ENCODE results near the gene NFATC2.
"Not testable (repeated sequence)": the region's sequence is repeated elsewhere in the genome, so short reads cannot be mapped to it uniquely, and the experiment has no call there.

NFATC2 gene

DNA sequence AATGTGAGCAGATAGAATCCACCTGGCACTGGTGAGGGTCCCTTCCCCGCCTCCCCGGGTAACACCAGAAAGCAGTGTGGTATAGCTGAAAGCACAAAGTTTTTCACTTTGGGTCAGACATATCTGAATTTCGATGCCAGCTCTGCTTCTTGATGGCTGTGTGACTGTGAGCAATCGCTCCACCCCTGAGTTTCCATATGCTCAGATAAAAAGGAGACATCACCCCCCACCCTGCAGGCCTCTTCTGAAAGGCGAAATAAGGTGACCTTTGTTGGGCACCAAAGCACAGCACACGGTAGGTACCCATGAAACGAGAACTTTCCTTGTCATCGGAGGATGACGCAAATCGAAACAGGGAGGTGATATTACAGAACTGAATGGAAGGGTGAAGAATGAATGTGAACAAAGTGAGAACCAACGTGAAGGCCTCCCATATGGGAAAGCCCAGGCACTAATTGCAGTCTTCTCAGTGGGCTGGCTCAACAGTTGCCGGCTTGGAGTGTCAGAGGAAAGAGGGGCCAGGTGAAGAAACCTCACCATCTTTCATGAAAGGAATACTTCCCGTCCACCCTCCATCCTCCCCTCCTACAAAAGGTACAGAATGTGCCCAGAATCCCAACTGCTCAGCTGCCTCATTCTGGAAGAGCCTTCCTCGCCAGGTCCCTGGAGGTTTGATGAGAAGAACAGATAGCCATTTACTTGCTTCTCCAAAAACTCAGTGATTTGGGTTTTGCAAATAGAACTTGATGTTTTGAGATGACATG is 61.8 kb downstream of the NFATC2 start:
- TF ChIP-seq, protein P1, sequence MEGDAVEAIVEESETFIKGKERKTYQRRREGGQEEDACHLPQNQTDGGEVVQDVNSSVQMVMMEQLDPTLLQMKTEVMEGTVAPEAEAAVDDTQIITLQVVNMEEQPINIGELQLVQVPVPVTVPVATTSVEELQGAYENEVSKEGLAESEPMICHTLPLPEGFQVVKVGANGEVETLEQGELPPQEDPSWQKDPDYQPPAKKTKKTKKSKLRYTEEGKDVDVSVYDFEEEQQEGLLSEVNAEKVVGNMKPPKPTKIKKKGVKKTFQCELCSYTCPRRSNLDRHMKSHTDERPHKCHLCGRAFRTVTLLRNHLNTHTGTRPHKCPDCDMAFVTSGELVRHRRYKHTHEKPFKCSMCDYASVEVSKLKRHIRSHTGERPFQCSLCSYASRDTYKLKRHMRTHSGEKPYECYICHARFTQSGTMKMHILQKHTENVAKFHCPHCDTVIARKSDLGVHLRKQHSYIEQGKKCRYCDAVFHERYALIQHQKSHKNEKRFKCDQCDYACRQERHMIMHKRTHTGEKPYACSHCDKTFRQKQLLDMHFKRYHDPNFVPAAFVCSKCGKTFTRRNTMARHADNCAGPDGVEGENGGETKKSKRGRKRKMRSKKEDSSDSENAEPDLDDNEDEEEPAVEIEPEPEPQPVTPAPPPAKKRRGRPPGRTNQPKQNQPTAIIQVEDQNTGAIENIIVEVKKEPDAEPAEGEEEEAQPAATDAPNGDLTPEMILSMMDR (IDR thresholded peaks at IDR 0.05; ENCODE audit: low read depth, low read length) = no peak
- DNase-seq (ENCODE audit: low read depth in 2 of 2) = no peak
- no peak overlapping the region for H3K4me3 ChIP-seq (replicated peaks in 1 of 2; ENCODE audit: low read depth in 2 of 2, low read length in 2 of 2)

DNA sequence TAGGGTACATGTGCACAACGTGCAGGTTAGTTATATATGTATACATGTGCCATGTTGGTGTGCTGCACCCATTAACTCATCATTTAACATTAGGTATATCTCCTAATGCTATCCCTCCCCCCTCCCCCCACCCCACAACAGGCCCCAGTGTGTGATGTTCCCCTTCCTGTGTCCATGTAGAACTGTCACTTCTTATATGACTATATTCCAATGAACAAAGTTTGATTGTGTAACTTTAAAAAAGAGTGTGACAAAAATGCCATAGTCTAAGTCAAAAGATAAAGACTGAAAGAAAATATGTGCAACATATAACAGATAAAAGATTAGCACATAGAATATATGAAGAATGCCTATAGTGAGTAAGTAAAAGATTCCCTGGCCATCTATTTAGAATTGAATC is 66.4 kb downstream of the NFATC2 start:
- not testable (repeated sequence) for H3K4me3 ChIP-seq (replicated peaks in 1 of 2; ENCODE audit: low read depth in 2 of 2, low read length in 2 of 2); DNase-seq (ENCODE audit: low read depth in 2 of 2)

DNA sequence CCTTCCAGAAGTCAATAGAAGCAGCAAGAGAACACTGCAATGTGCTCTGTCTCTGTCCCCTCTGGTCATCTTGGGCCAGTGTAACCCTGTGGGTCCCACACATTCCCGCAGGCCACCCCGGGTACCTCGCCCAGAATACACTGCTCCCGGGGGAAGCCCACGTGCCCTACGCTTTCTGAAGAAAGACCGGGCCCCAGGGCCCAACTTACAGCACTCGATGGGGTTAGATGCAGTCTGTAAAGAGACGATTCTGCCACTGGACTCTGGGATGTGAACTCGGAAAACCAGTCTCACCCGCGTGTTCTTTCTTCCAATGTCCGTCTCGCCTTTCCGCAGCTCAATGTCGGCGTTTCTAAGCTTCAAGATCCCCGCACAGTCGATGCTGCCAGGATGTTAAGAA is 68.7 kb downstream of the NFATC2 start:
- no peak for DNase-seq (ENCODE audit: low read depth in 2 of 2)
- no peak overlapping the region for H3K4me3 ChIP-seq (replicated peaks in 1 of 2; ENCODE audit: low read depth in 2 of 2, low read length in 2 of 2)
- TF ChIP-seq, protein P1 (IDR thresholded peaks at IDR 0.05; ENCODE audit: low read depth, low read length) = no peak

DNA sequence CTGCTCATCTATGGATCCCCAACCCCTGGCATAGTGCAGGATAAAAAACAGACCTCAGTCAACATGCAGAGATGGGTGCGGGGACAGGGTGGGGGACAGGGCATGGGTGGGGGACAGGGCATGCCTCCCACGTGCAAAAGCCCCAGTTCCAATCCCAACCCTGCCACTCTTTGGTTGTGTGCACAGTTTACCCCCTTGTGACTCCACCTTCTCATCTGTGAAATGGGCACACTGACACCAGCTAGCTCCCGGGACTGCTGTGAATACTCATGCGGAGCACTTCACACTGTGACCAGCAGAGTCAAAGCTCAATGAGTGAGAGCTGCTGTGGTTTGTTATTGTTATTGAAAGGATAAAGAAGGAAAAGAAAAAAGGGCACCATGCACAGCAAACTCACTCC is 69.3 kb downstream of the NFATC2 start:
- TF ChIP-seq, protein P1 (IDR thresholded peaks at IDR 0.05; ENCODE audit: low read depth, low read length) = no peak
- H3K4me3 ChIP-seq (replicated peaks in 1 of 2; ENCODE audit: low read depth in 2 of 2, low read length in 2 of 2) = no peak overlapping the region
- DNase-seq (ENCODE audit: low read depth in 2 of 2) = no peak

DNA sequence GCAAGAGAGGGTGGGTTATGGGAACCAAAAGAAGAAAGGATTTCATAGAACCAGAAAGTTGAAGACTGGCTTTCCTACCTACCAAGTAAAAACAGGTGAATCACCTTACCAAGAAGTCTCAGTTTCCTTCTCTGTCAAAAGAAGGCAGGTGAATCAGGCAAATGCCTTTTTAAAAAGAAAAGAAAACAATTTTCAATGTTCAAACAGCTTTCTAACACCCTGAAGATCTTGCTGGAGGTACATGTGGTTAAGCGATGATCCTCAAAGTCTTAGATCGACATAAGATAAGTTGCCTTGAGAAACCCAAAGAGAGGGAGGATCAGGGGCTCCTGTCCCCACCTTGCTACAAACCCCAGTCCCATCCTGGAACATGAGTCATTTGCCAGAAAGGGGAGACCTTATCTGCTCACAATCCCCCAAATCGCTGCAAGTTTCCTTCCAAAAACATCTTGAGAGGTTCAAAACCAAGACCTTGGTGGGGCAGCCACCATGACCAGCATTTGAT is 71.6 kb downstream of the NFATC2 start:
- TF ChIP-seq, protein P1 (IDR thresholded peaks at IDR 0.05; ENCODE audit: low read depth, low read length) = no peak
- no peak for DNase-seq (ENCODE audit: low read depth in 2 of 2)
- H3K4me3 ChIP-seq (replicated peaks in 1 of 2; ENCODE audit: low read depth in 2 of 2, low read length in 2 of 2) = no peak overlapping the region

DNA sequence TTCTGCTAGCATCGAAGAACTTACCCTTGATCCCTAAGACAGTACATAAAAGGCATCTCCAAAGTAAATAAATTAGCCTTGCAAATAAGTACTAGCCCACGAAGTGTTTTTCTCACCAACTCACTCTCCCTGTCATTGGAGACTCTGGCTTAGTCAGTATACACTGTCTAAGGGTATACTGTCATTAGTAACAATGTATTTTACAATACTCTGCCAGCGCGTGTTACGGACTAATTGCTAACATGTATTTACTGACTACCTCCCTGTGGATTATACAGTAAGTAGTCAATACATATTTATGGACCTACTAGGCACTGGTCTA is 72.1 kb downstream of the NFATC2 start:
- TF ChIP-seq, protein P1 (IDR thresholded peaks at IDR 0.05; ENCODE audit: low read depth, low read length) = no peak
- H3K4me3 ChIP-seq (replicated peaks in 1 of 2; ENCODE audit: low read depth in 2 of 2, low read length in 2 of 2) = no peak overlapping the region
- no peak for DNase-seq (ENCODE audit: low read depth in 2 of 2)

DNA sequence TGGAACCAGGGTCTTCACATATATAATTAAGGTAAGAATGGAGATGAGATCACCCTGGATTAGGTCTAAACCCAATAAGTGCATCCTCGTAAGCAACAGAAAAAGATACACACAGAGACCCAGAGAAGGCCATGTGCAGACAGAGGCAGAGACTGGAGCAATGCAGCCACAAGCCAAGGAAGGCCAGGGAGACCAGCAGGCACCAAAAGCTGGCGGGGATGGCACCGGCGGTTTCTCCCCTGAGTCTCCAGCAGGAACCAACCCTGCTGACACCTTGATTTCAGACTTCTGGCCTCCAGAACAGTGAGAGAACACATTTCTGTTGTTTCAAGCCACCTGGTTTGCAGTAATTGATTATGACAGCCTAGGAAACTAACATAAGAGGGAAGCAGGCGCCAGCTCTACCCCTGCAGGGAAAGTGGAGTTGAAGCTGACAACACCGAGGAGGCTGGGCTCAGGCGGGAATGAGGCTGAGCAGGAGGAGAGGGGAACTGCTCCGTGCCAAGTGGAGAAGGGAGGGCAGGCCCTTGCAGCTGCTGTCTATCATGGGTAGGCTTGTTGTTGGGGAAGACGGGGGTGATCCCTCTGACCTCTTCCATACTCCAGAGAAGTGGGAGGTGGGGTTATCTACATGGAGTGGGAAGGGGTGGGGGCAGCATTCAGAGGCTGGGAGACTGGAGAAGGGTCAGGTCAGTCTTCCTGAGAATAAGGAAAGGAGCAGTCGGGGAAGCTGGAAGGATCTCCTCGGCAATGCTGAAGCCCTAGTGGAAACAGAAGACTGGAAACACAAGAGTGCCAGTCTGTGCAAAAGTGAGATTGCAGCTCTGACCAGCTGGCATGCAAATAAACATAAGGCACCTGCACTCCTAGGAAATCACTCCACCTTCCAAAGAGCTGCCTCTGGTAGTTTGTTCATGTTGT is 72.7 kb downstream of the NFATC2 start:
- TF ChIP-seq, protein P1 (IDR thresholded peaks at IDR 0.05; ENCODE audit: low read depth, low read length) = no peak
- no peak for DNase-seq (ENCODE audit: low read depth in 2 of 2)
- H3K4me3 ChIP-seq (replicated peaks in 1 of 2; ENCODE audit: low read depth in 2 of 2, low read length in 2 of 2) = no peak overlapping the region

All from cardiac fibroblast (primary cell).